ENCODE data around the gene INCA1. TPM values are rescaled to one million over a fixed set of nuclear protein-coding genes. Genes with fewer than 3 reads are reported as not detected.

The INCA1 gene
- total and polyA plus RNA-seq, 3 donors from 2014 or later = 32.6 to 64.4 (median 53.0) TPM

- Histone ChIP-seq H3K4me1 (peaks cover 20% of the 10 kb centered on the region), H3K36me3 (ENCODE audit: low read depth, missing control alignments) (no peaks in the 10 kb centered on the region), H3K27me3 (no peaks in the 10 kb centered on the region), H3K9me3 (no peaks in the 10 kb centered on the region), H3K27ac (peak overlapping the region; percentile 72 to 92), H3K4me3 (peak overlapping the region; percentile 85 to 89)
- 1 to 2% methylated on average over 11 to 47 of the region's 55 CpGs for WGBS, 2 donors
- peak; percentile 32 for DNase-seq
- TF ChIP-seq POLR2A (IDR thresholded peaks at IDR 0.05) (no peak), CTCF (IDR thresholded peaks at IDR 0.05) (no peak)
- intact Hi-C loops (cut with DNase I; ENCODE audit: low total_unique reads) = no loop called here
These were observed 857 bp upstream of the INCA1 start for GRCh38 chr17:4998027-4998731.

GRCh38 chr17:4994081-4994595 lies 3.2 kb downstream of the INCA1 start:
- Histone ChIP-seq H3K4me1 (peaks cover 8% of the 10 kb centered on the region), H3K27me3 (no peaks in the 10 kb centered on the region), H3K36me3 (ENCODE audit: low read depth, missing control alignments) (no peaks in the 10 kb centered on the region), H3K27ac (no peak overlapping the region), H3K4me3 (no peak overlapping the region), H3K9me3 (no peaks in the 10 kb centered on the region)
- WGBS, 2 donors = 87 to 89% methylated on average over 6 of the region's 6 CpGs
- no peak for TF ChIP-seq CTCF (IDR thresholded peaks at IDR 0.05)
- TF ChIP-seq POLR2A (IDR thresholded peaks at IDR 0.05) = no peak
- intact Hi-C loops (cut with DNase I; ENCODE audit: low total_unique reads) = no loop called here
- DNase-seq = no peak

- no peak for DNase-seq
- no peaks in the 10 kb centered on the region for H3K9me3 ChIP-seq
- no peaks in the 10 kb centered on the region for H3K36me3 ChIP-seq (ENCODE audit: low read depth, missing control alignments)
- 1 to 4% methylated on average over 15 to 30 of the region's 30 CpGs for WGBS, 2 donors
- intact Hi-C loops (cut with DNase I; ENCODE audit: low total_unique reads) = no loop called here
- H3K27ac ChIP-seq = peak overlapping the region; percentile 91 to 96
- peaks cover 20% of the 10 kb centered on the region for H3K4me1 ChIP-seq
- peak overlapping the region; percentile 79 to 84 for H3K4me3 ChIP-seq
- H3K27me3 ChIP-seq = no peaks in the 10 kb centered on the region
- TF ChIP-seq CTCF (IDR thresholded peaks at IDR 0.05) (no peak), POLR2A (IDR thresholded peaks at IDR 0.05) (no peak)
These were observed 9.4 kb downstream of the INCA1 start for GRCh38 chr17:4987767-4988567.

GRCh38 chr17:4986951-4987766 lies 10.2 kb downstream of the INCA1 start, which contains the start of gene CAMTA2:
Gene CAMTA2, minus strand, starts transcription at chr17:4987675. Its CDS starts 1,453 bp downstream, at chr17:4986222.
- whole genome bisulfite sequencing, 2 donors = 0 to 1% methylated on average over 28 to 66 of the region's 78 CpGs
- intact Hi-C loops (cut with DNase I; ENCODE audit: low total_unique reads) = no loop called here
- peak; percentile 94 for DNase-seq
- TF ChIP-seq CTCF (IDR thresholded peaks at IDR 0.05) (peak; percentile 49 to 70 (median 67)), POLR2A (IDR thresholded peaks at IDR 0.05) (peak; percentile 45)
- H3K4me3 ChIP-seq = peak within 1 kb of the TSS; percentile 79 to 84
- peaks cover 20% of the 10 kb centered on the region for H3K4me1 ChIP-seq
- no peaks in the 10 kb centered on the region for H3K36me3 ChIP-seq (ENCODE audit: low read depth, missing control alignments)
- peak within 1 kb of the TSS; percentile 91 to 96 for H3K27ac ChIP-seq
- H3K9me3 ChIP-seq = no peaks in the 10 kb centered on the region
- H3K27me3 ChIP-seq = no peaks in the 10 kb centered on the region

All from testis (tissue), 3 donors.